Neural cell (in vitro differentiated cells): Measurements from ENCODE around the gene CCNG2. TPM values are rescaled to one million over a fixed set of nuclear protein-coding genes. Genes with fewer than 3 reads are reported as not detected.

Source experiments
- H2AFZ ChIP-seq: fragments of 200-600, 300-800 bp; sonication (generic), shearing (Covaris generic); 2 replicates; pipeline ENCODE4 v1.6.0; 2014; ENCODE audit warnings: low read depth, mild to moderate bottlenecking, antibody characterized with exemption, low read length, moderate library complexity
- H3F3A ChIP-seq: fragments of 200-600 bp; shearing (Covaris generic); 2 replicates; pipeline ENCODE4 v1.6.1; 2016; ENCODE audit warnings: mild to moderate bottlenecking, moderate library complexity, mixed read lengths, antibody characterized with exemption, low read length; ENCODE audit not compliant: insufficient read depth, poor library complexity, severe bottlenecking
- H3K27ac ChIP-seq: fragments of 200-600, 300-800 bp; sonication (generic), shearing (Covaris generic); 2 replicates; pipeline ENCODE4 v1.5.1; 2014; ENCODE audit warnings: mild to moderate bottlenecking, low read length, moderate library complexity
- H3K27me3 ChIP-seq: fragments of 300-800, 200-600 bp; sonication (generic), shearing (Covaris generic); 2 replicates; pipeline ENCODE4 v1.6.0; 2014; ENCODE audit warnings: mild to moderate bottlenecking, low read depth, low read length, moderate library complexity; ENCODE audit not compliant: insufficient read depth
- H3K36me3 ChIP-seq: fragments of 300-800, 200-600 bp; sonication (generic), shearing (Covaris generic); 2 replicates; pipeline ENCODE4 v1.5.1; 2014; ENCODE audit warnings: mild to moderate bottlenecking, antibody characterized with exemption, low read length, moderate library complexity; ENCODE audit not compliant: insufficient read depth
- H3K4me2 ChIP-seq: fragments of 300-800, 200-600 bp; sonication (generic), shearing (Covaris generic); 2 replicates; pipeline ENCODE4 v1.6.0; 2014; ENCODE audit warnings: mild to moderate bottlenecking, low read length
- H3K4me3 ChIP-seq: fragments of 300-800, 200-600 bp; sonication (generic), shearing (Covaris generic); 2 replicates; pipeline ENCODE4 v1.5.1; 2014; ENCODE audit warnings: mild to moderate bottlenecking, low read length, moderate library complexity
- H3K79me2 ChIP-seq: fragments of 200-600 bp; shearing (Covaris generic); replicated peaks from 2 replicates; pipeline ENCODE4 v1.6.0; 2014; ENCODE audit warnings: mild to moderate bottlenecking, low read length, moderate library complexity; ENCODE audit not compliant: insufficient read depth
- H3K9ac ChIP-seq: fragments of 300-800, 200-600 bp; sonication (generic), shearing (Covaris generic); 2 replicates; pipeline ENCODE4 v1.6.1; 2016; ENCODE audit warnings: mild to moderate bottlenecking, low read length, mixed read lengths
- H3K9me2 ChIP-seq: fragments of 200-600 bp; shearing (Covaris generic); 2 replicates; pipeline ENCODE4 v1.6.1; 2016; ENCODE audit warnings: mild to moderate bottlenecking, low read length, mixed read lengths; ENCODE audit not compliant: insufficient read depth
- H3K9me3 ChIP-seq: fragments of 200-600, 300-800 bp; sonication (generic), shearing (Covaris generic); 2 replicates; pipeline ENCODE4 v1.6.1; 2016; ENCODE audit warnings: mild to moderate bottlenecking, mixed run types, low read length, moderate library complexity, mixed read lengths
- H4K20me1 ChIP-seq: fragments of 200-600 bp; shearing (Covaris generic); 2 replicates; pipeline ENCODE4 v1.6.1; 2016; ENCODE audit warnings: mild to moderate bottlenecking, mixed run types; ENCODE audit not compliant: insufficient read depth
- CTCF ChIP-seq: fragments of 450-650 bp; IDR thresholded peaks from 2 replicates; pipeline ENCODE4 v1.5.1; 2014; ENCODE audit warnings: antibody characterized with exemption, mild to moderate bottlenecking, moderate library complexity; ENCODE audit not compliant: poor library complexity, severe bottlenecking
- EP300 ChIP-seq: fragments of 450-650 bp; conservative IDR thresholded peaks from 2 replicates; pipeline ENCODE4 v1.6.1; 2014; ENCODE audit warnings: antibody characterized with exemption, mild to moderate bottlenecking, moderate library complexity; ENCODE audit not compliant: poor library complexity, severe bottlenecking
- EZH2 ChIP-seq: fragments of 200-600, 300-800 bp; shearing (Covaris generic), sonication (generic); IDR thresholded peaks from 2 replicates; pipeline ENCODE4 v1.6.1; 2014; ENCODE audit warnings: antibody characterized with exemption, low read length, borderline replicate concordance, mild to moderate bottlenecking; ENCODE audit not compliant: insufficient read depth, poor library complexity, severe bottlenecking
- POLR2AphosphoS5 ChIP-seq: IDR thresholded peaks from 2 replicates; pipeline ENCODE4 v1.6.1; 2012
- RAD21 ChIP-seq: fragments of 450-650 bp; conservative IDR thresholded peaks from 2 replicates; pipeline ENCODE4 v1.6.1; 2014; ENCODE audit warnings: antibody characterized with exemption, mild to moderate bottlenecking, moderate library complexity
- REST ChIP-seq: IDR thresholded peaks from 2 replicates; pipeline ENCODE4 v1.6.1; 2012; ENCODE audit warnings: borderline replicate concordance
- SMC3 ChIP-seq: fragments of 450-650 bp; conservative IDR thresholded peaks from 2 replicates; pipeline ENCODE4 v1.6.1; 2014; ENCODE audit warnings: antibody characterized with exemption, mild to moderate bottlenecking, moderate library complexity; ENCODE audit not compliant: poor library complexity
- polyA plus RNA-seq: library from polyadenylated mRNA; depleted of rRNA; stranded (reverse); fragments of >200 nt; gene quantifications from 2 replicates; pipeline ENCODE4 v1.2.3, GENCODE V29; 2014

CCNG2 gene
- polyA plus RNA-seq, 1 donor from 2014 or later: 132 TPM

GRCh38 chr4:77169481-77169880 is 12.5 kb downstream of the CCNG2 start:
- Histone ChIP-seq H3K27me3 (no peaks in the 10 kb centered on the region), H3K4me2 (no peak overlapping the region), H3K4me3 (no peak overlapping the region)

DNA sequence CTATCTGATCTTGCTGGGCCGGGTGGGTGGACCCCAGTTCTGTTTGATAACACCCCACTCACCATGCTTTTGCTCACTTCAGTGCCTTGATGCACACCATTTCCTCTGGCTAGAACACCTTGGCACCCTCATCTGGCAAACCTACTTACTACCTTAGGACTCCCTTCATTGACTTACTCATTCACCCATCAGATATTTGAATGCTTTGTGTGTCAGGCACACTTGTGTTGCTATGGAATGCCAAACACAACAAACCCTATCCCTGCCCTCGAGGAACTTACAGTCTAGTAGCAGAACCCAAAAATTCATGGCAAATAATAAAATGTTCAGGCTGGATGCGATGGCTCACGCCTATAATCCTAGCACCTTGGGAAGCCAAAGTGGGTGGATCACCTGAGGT is 13.9 kb downstream of the CCNG2 start:
- Histone ChIP-seq H3K4me2 (no peak overlapping the region), H3K9me3 (no peaks in the 10 kb centered on the region), H2AFZ (no peak overlapping the region), H3K79me2 (peaks cover 20% of the 10 kb centered on the region), H3F3A (peaks cover 2% of the 10 kb centered on the region), H4K20me1 (peaks cover 8% of the 10 kb centered on the region), H3K36me3 (peaks cover 14% of the 10 kb centered on the region), H3K9ac (no peak overlapping the region), H3K27ac (no peak overlapping the region), H3K4me3 (no peak overlapping the region), H3K9me2 (no peaks in the 10 kb centered on the region), H3K27me3 (no peaks in the 10 kb centered on the region)
- TF ChIP-seq REST (no peak), EZH2 (no peak)

More at GRCh38 chr4:77169481-77169880, 12.5 kb downstream of the CCNG2 start:
- no peak overlapping the region for H3K27ac ChIP-seq
- H3K9me2 ChIP-seq: no peaks in the 10 kb centered on the region
- peaks cover 31% of the 10 kb centered on the region for H3K79me2 ChIP-seq
- H4K20me1 ChIP-seq: peaks cover 13% of the 10 kb centered on the region
- H2AFZ ChIP-seq: no peak overlapping the region
- H3K36me3 ChIP-seq: peaks cover 14% of the 10 kb centered on the region
- H3F3A ChIP-seq: peaks cover 6% of the 10 kb centered on the region
- H3K9ac ChIP-seq: no peak overlapping the region
- no peaks in the 10 kb centered on the region for H3K9me3 ChIP-seq
- TF ChIP-seq CTCF (no peak), POLR2AphosphoS5 (no peak), EP300 (no peak), REST (no peak), EZH2 (no peak), SMC3 (no peak), RAD21 (no peak)
